ENCODE data around the gene CPT1B. TPM values are rescaled to one million over a fixed set of nuclear protein-coding genes. Genes with fewer than 3 reads are reported as not detected.

The CPT1B gene
- 71.8 TPM for total RNA-seq
- under 1 TPM in 3 of 4 donors, not detected in 1; 0.25 to 0.76 (median 0.27) TPM for polyA plus RNA-seq

GRCh38 chr22:50577987-50578775 lies at the start of gene CPT1B:
CPT1B (minus strand) TSS chr22:50578427; CDS start chr22:50577915, 512 bp downstream.
- Mint-ChIP-seq H3K9me3 (no peaks in the 10 kb centered on the region), H3K4me1 (peaks cover 0 to 34% (median 11%) of the 10 kb centered on the region in 4 donors), H3K27me3 (no peaks in the 10 kb centered on the region), H3K4me3 (peak within 1 kb of the TSS in 1 of 4 donors; percentile 28), H3K27ac (peak within 1 kb of the TSS in 1 of 3 donors; percentile 8), H3K36me3 (peaks cover 5% of the 10 kb centered on the region)
- no peak within 1 kb of the TSS for H3K4me3 ChIP-seq (ENCODE audit: low read depth, low read length)
- no peak for DNase-seq
- H3K9me3 ChIP-seq (ENCODE audit: control insufficient read depth in 2 of 2, low read length in 2 of 2), result no peaks in the 10 kb centered on the region
- no peak within 1 kb of the TSS for H3K27ac ChIP-seq (ENCODE audit: insufficient read depth, low read length, poor library complexity, severe bottlenecking)
- H3K36me3 ChIP-seq (ENCODE audit: control insufficient read depth, insufficient read depth, low read length), result peaks cover 19% of the 10 kb centered on the region
- peaks cover 21% of the 10 kb centered on the region for H3K4me1 ChIP-seq (ENCODE audit: control insufficient read depth, insufficient read depth, low read length, poor library complexity, severe bottlenecking)
- no peaks in the 10 kb centered on the region for H3K27me3 ChIP-seq (ENCODE audit: control insufficient read depth, insufficient read depth, low read length)
- ATAC-seq (ENCODE audit: low read depth in 2 of 2), result no peak

DNA sequence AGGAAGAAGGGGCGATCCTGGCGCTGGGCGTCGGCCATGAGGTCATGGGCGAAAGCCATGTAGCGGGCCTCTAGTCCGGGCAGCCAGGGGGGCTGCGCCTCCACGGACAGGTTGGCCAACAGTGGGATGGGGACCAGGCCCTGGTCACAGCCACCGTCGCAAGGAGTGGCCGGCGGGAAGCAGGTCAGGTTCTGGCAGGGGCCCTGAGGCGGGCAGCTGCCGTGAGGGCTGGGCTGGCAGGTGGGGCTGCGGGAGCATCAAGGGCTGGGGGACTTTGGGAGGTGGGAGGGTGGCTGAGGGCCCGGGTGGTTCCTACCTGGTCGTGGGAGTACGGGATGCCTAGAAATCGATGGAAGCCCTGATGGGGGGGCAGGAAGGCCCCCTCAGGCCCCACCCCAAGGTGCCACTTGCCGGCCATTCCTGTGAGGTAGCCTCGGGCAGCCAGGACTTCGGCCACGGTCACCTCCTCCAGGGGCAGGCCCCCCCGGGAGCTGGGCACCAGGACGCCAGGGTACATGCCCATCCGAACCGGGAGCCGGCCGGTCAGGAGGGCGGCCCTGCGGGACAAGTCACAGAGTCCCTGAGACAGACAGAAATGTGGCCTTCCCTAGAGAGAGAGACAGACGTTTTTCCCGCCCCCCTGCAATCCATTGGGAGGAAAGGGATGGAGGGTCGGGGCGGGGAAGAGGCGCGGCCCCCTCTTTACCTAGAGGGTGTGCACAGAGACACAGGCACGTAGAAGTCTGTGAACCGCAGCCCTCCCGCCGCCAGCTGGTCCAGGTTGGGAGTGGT lies 48.8 kb upstream of the CPT1B start:
- peaks cover 4% of the 10 kb centered on the region for H3K36me3 Mint-ChIP-seq
- peak overlapping the region in 2 of 3 donors; percentile 17 to 86 for H3K27ac Mint-ChIP-seq
- DNase-seq, result peak in 1 of 3 donors; percentile 4
- no peaks in the 10 kb centered on the region for H3K9me3 ChIP-seq (ENCODE audit: control insufficient read depth in 2 of 2, low read length in 2 of 2)
- peaks cover 0 to 2% (median 0%) of the 10 kb centered on the region in 7 donors for H3K9me3 Mint-ChIP-seq
- no peak overlapping the region for H3K4me3 ChIP-seq (ENCODE audit: low read depth, low read length)
- peaks cover 0 to 42% (median 19%) of the 10 kb centered on the region in 4 donors for H3K4me1 Mint-ChIP-seq
- ATAC-seq (ENCODE audit: low read depth in 2 of 2), result no peak
- no peaks in the 10 kb centered on the region for H3K27me3 Mint-ChIP-seq
- H3K4me3 Mint-ChIP-seq, result peak overlapping the region; percentile 82 to 94 (median 92)
- H3K27me3 ChIP-seq (ENCODE audit: control insufficient read depth, insufficient read depth, low read length), result no peaks in the 10 kb centered on the region
- peak overlapping the region; percentile 79 for H3K27ac ChIP-seq (ENCODE audit: insufficient read depth, low read length, poor library complexity, severe bottlenecking)
- H3K36me3 ChIP-seq (ENCODE audit: control insufficient read depth, insufficient read depth, low read length), result peaks cover 2% of the 10 kb centered on the region
- H3K4me1 ChIP-seq (ENCODE audit: control insufficient read depth, insufficient read depth, low read length, poor library complexity, severe bottlenecking), result peaks cover 39% of the 10 kb centered on the region

DNA sequence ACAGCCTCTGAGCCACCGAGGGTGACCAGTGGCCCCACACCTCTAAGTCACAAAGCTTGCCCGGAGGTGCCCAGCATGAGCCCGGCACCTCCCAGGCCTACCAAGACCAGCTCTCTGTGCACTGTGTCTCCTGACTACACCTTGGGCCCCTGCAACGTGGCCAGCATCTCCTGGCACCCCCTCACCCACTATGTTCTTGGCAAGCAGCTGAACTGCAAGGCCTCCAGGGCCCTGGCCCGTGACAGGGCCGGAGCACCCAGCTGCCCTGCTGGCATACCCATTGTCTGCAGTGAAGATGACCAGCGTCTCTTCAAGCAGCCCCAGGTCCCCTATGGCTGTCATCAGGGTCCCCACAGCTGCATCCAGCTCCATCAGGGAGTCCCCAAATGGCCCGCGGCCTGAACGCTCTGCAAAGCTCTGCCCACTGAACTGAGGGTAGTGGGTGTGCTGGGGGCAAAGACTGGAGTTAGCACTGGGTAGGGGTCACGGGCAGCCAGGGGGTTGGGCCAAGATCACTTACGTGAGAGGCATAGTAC lies 48.2 kb upstream of the CPT1B start:
- ATAC-seq (ENCODE audit: low read depth in 2 of 2), result no peak
- peaks cover 0 to 2% (median 0%) of the 10 kb centered on the region in 7 donors for H3K9me3 Mint-ChIP-seq
- DNase-seq, result no peak
- H3K27me3 Mint-ChIP-seq, result no peaks in the 10 kb centered on the region
- Histone ChIP-seq H3K4me3 (ENCODE audit: low read depth, low read length) (no peak overlapping the region), H3K9me3 (ENCODE audit: control insufficient read depth in 2 of 2, low read length in 2 of 2) (no peaks in the 10 kb centered on the region), H3K27ac (ENCODE audit: insufficient read depth, low read length, poor library complexity, severe bottlenecking) (no peak overlapping the region), H3K27me3 (ENCODE audit: control insufficient read depth, insufficient read depth, low read length) (no peaks in the 10 kb centered on the region), H3K36me3 (ENCODE audit: control insufficient read depth, insufficient read depth, low read length) (peaks cover 2% of the 10 kb centered on the region), H3K4me1 (ENCODE audit: control insufficient read depth, insufficient read depth, low read length, poor library complexity, severe bottlenecking) (peaks cover 46% of the 10 kb centered on the region)
- peak overlapping the region; percentile 61 to 88 (median 72) for H3K4me3 Mint-ChIP-seq
- peaks cover 4% of the 10 kb centered on the region for H3K36me3 Mint-ChIP-seq
- H3K27ac Mint-ChIP-seq, result peak overlapping the region in 1 of 3 donors; percentile 86
- peaks cover 0 to 49% (median 22%) of the 10 kb centered on the region in 4 donors for H3K4me1 Mint-ChIP-seq

- Histone ChIP-seq H3K4me1 (ENCODE audit: control insufficient read depth, insufficient read depth, low read length, poor library complexity, severe bottlenecking) (peaks cover 52% of the 10 kb centered on the region), H3K27me3 (ENCODE audit: control insufficient read depth, insufficient read depth, low read length) (no peaks in the 10 kb centered on the region), H3K9me3 (ENCODE audit: control insufficient read depth in 2 of 2, low read length in 2 of 2) (no peaks in the 10 kb centered on the region), H3K4me3 (ENCODE audit: low read depth, low read length) (no peak overlapping the region), H3K27ac (ENCODE audit: insufficient read depth, low read length, poor library complexity, severe bottlenecking) (no peak overlapping the region), H3K36me3 (ENCODE audit: control insufficient read depth, insufficient read depth, low read length) (peaks cover 2% of the 10 kb centered on the region)
- Mint-ChIP-seq H3K4me1 (peaks cover 0 to 55% (median 27%) of the 10 kb centered on the region in 4 donors), H3K36me3 (peaks cover 4% of the 10 kb centered on the region), H3K4me3 (peak overlapping the region in 2 of 4 donors; percentile 61 to 88), H3K9me3 (peaks cover 0 to 2% (median 0%) of the 10 kb centered on the region in 7 donors), H3K27me3 (no peaks in the 10 kb centered on the region), H3K27ac (no peak overlapping the region)
- DNase-seq, result no peak
- no peak for ATAC-seq (ENCODE audit: low read depth in 2 of 2)
These were observed 47.5 kb upstream of the CPT1B start for GRCh38 chr22:50625568-50626313.

DNA sequence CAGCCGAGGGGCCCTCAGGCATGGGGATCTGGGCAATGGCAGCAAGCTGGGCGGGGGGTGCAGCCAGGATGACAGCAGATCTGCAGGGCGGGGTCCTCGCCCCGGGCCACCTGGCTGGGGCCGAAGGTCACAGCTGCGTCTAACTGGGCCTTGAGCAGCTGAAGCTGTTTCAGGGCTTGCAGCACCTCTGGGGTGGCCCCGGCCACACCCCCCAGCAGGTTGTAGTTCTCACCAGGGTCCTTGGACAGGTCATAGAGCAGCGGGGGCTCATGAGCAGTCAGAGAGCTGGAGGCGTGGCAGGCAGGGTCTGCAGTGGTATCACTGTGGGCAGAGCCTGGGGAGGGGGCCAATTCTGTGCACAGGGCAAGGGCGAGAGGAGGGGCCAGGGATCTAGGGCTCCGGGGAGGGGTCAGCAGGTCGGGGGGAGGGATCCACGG lies 46.9 kb upstream of the CPT1B start:
- Mint-ChIP-seq H3K4me3 (peak overlapping the region in 3 of 4 donors; percentile 22 to 68 (median 31)), H3K4me1 (peaks cover 0 to 60% (median 31%) of the 10 kb centered on the region in 4 donors), H3K36me3 (peaks cover 4% of the 10 kb centered on the region), H3K9me3 (peaks cover 0 to 2% (median 0%) of the 10 kb centered on the region in 7 donors), H3K27ac (no peak overlapping the region), H3K27me3 (no peaks in the 10 kb centered on the region)
- H3K4me3 ChIP-seq (ENCODE audit: low read depth, low read length), result no peak overlapping the region
- no peak for ATAC-seq (ENCODE audit: low read depth in 2 of 2)
- no peaks in the 10 kb centered on the region for H3K9me3 ChIP-seq (ENCODE audit: control insufficient read depth in 2 of 2, low read length in 2 of 2)
- peaks cover 57% of the 10 kb centered on the region for H3K4me1 ChIP-seq (ENCODE audit: control insufficient read depth, insufficient read depth, low read length, poor library complexity, severe bottlenecking)
- H3K27me3 ChIP-seq (ENCODE audit: control insufficient read depth, insufficient read depth, low read length), result no peaks in the 10 kb centered on the region
- no peak overlapping the region for H3K27ac ChIP-seq (ENCODE audit: insufficient read depth, low read length, poor library complexity, severe bottlenecking)
- DNase-seq, result no peak
- H3K36me3 ChIP-seq (ENCODE audit: control insufficient read depth, insufficient read depth, low read length), result peaks cover 2% of the 10 kb centered on the region

DNA sequence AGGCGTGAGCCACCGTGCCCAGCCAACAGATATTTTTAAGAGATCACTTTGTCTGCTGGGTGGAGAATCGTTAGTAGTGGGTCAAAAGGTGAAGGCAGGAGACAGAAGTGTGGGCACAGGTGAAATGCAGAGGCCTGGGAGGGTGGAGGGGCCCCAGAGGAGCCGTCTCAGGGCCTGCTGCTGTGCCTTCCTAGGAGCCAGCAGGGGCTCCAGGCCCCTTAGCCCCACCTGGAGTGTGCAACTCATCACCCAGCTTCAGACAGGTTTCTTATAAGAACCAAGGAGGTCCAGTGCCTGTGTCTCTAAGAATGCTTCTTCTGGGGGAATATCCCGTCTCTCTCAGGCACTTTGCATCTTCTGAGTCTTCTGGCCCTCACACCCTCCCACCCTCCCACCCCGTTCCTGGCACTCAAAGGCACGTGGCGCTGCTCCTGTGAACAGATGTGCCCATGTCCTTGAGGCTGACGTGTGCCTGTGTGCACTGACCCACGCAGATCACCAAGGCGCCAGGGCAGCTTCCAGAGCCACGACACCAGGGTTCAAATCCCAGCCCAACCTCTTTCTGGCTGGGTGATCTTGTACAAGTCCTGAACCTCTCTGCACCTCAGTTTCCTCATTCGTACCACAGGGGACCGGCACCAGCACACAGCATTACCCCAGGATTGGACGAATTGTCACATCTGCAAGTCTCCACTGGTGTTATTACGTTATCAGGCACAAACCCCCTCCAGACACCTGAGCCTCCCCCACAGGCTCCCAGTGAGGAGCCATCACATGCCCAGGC lies 46.3 kb upstream of the CPT1B start:
- ATAC-seq (ENCODE audit: low read depth in 2 of 2) (no peak), DNase-seq (no peak)
- H3K27me3 ChIP-seq (ENCODE audit: control insufficient read depth, insufficient read depth, low read length), result no peaks in the 10 kb centered on the region
- Mint-ChIP-seq H3K27me3 (no peaks in the 10 kb centered on the region), H3K36me3 (peaks cover 4% of the 10 kb centered on the region), H3K4me1 (peaks cover 0 to 61% (median 32%) of the 10 kb centered on the region in 4 donors), H3K9me3 (peaks cover 0 to 2% (median 0%) of the 10 kb centered on the region in 7 donors), H3K27ac (peak overlapping the region in 1 of 3 donors; percentile 10), H3K4me3 (peak overlapping the region in 3 of 4 donors; percentile 31 to 68 (median 41))
- no peak overlapping the region for H3K27ac ChIP-seq (ENCODE audit: insufficient read depth, low read length, poor library complexity, severe bottlenecking)
- H3K9me3 ChIP-seq (ENCODE audit: control insufficient read depth in 2 of 2, low read length in 2 of 2), result no peaks in the 10 kb centered on the region
- no peak overlapping the region for H3K4me3 ChIP-seq (ENCODE audit: low read depth, low read length)
- H3K36me3 ChIP-seq (ENCODE audit: control insufficient read depth, insufficient read depth, low read length), result peaks cover 2% of the 10 kb centered on the region
- H3K4me1 ChIP-seq (ENCODE audit: control insufficient read depth, insufficient read depth, low read length, poor library complexity, severe bottlenecking), result peaks cover 60% of the 10 kb centered on the region
